Loucy (cell line): Measurements from ENCODE around the gene TSPEAR.

Source experiments
- CTCF ChIP-seq: fragments of 200-600 bp; sonication (generic); conservative IDR thresholded peaks from 2 replicates; pipeline ENCODE4 v1.5.1; 2014; ENCODE audit warnings: mild to moderate bottlenecking, antibody characterized with exemption, low read length
- EZH2phosphoT487 ChIP-seq: fragments of 200-600 bp; IDR thresholded peaks from 2 replicates; pipeline ENCODE4 v1.6.1; 2018; ENCODE audit warnings: antibody characterized with exemption, mild to moderate bottlenecking, moderate library complexity, borderline replicate concordance

- no peak for TF ChIP-seq CTCF
- TF ChIP-seq EZH2phosphoT487, result no peak
These were observed 20.9 kb upstream of the TSPEAR start for GRCh38 chr21:44732263-44732662.
